ENCODE measurements around the gene AGAP2.
A peak's percentile ranks its signal among the peaks of the same experiment; 100 is the strongest.

Gene AGAP2

DNA sequence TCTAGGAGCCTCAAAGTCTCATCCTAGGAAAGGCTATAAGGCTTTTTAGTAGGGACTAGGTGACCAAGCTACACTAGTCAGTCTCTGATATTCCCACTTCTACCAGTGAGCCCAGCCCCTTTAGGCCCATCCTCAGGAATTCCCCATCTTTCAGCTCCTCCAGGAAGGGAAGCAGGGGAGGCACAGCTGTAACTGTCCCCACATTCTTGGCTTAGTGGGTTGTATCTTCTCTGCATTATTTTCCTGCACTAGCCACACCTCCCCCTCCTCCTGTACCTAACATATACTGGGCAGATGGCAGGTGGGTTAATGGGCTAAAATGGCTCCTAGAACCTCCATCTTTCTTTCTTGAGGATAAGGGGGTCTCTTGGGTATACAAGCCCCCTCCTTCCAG lies 28.8 kb upstream of the AGAP2 start:
- DNase-seq (ENCODE audit: low spot score) = no peak

DNA sequence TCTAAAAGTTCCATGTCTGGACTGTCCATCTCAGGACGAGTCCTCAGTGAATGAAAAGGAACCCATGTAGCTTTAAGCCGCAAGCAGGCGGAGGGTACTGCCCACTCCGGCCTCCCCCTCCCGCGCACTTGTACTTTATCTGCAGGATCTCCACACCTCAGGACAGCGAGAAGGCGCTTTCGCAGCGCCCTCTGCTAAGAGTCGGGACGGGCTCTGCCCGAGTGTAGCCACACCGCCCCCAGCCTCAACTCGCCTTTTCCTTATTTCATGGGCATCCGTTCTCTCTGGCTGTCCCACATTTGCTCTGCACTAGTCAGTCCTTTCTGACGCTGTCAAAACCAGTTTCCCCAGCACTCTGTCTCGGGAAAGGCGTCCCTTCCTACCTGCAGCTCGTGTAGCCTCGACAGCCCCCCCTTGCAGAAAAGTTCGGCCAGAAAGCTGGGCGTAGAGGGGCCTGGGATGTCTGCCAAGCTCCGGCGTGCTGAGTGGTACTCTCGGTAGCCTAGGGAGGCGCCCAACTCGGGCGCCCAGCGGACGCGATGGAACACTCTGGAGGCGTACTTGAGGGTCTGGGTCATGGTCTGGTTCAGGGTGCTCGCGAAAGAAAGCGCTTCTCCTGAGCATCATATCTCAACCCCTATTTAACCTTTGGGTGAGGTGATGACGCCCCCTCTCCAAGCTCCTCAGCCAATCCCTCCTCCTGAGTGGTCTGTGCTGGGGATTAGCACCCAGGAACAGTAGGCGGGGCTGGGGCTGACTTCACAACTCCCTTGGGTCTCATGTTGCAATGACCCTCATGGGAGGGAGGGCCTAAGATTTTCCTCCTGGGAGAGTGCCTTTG lies 28.1 kb upstream of the AGAP2 start, which contains the start of gene CYP27B1:
Gene CYP27B1 (minus strand): TSS at position 615 of the 841 bp plus-strand sequence. CDS start 37 bp downstream, at position 578.
- DNase-seq (ENCODE audit: low spot score) = no peak

DNA sequence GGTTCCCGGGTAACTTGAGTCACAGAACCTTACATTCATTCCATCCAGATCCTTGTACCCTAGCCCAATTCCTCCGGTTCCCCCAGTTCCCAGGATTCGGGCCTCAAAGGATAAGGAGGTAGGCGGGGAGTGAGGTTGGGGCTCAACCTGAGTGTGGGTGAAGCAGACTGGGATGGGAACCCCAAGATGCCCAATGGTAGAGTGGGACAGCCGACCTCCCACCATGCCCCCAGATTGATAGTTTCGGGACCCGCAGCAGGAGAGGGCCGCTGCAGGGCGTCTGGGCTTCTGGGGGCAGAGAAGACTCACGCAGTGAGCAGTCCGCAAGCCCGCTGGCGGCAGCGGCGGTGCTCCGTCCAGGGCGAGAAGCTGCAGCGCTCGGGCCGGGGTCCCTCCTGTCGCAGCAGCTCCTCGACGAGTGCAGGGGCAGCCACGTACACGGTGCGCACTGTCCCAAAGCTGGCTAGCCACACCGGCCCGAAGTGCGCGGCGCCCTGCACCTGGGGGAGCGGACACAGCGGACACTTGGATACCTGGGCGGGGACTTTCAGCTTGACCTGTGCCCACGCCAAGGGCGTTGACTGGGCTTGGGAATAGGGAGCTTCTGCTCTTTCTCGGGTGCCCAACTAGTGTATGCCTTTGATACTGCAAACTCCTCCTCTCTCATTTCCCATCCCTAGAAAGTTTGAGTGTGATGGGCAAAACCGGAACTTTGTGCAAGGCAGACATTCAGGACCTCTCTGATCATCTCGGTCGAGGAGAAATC lies 27.3 kb upstream of the AGAP2 start:
- DNase-seq (ENCODE audit: low spot score) = no peak

GRCh38 chr12:57765003-57765697 lies 26.6 kb upstream of the AGAP2 start:
- no peak for DNase-seq (ENCODE audit: low spot score)

DNA sequence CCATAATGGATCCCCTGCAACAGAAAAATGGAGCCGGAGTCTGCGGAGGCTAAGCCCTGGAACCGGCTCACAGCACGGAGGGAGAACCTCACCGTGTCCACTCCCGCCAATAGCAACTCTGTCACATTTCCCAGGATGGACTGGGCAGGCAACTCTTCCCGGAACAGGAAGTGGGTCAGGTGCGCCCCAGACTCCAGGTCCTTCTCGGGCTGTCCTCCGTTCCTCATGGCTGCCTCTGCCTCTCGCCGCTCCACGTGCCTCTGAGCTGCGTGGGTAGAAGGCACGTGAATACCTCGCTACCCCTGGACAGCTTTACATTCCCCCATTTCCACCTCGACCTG lies 26.1 kb upstream of the AGAP2 start:
- DNase-seq (ENCODE audit: low spot score) = no peak

DNA sequence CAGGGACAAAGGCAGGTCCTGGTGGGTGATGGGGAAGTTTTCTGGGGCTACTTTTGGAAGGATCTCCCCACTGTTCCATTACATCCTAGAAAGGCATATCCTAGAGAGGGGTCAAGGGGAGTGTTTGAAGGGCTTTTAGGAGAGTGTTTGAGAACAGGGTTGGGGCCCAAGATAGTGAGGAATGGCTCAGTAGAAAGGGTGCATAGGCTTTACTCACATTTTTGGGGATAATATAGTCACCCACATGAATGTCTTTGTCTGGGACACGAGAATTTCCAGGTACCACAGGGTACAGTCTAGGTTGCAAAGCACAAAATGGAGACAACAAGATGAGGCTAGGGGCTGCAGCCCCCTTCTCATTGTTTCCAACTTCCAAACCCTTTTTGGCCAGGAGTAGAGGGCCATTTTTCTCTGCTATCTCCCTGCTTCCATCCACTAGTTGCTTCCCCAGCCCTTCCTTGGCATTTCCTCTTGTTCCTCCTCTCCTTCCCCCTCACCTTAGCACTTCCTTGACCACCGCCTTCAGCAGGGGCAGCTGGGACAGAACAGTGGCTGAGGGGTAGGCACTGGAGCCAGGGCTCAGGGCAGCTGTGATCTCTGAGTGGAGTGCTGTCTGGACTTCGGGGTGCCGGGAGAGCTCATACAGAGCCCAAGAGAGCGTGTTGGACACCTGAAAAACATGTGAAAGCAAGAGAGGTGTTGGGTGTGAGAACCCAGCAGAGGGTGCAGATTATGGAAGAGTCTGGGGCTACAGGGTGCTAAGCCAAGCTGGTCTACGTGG lies 25.5 kb upstream of the AGAP2 start:
- DNase-seq (ENCODE audit: low spot score) = no peak

GRCh38 chr12:57762463-57762862 lies 23.9 kb upstream of the AGAP2 start:
- no peak for DNase-seq (ENCODE audit: low spot score)

- DNase-seq (ENCODE audit: low spot score) = no peak
Observed at GRCh38 chr12:57761391-57761998, 23.0 kb upstream of the AGAP2 start.

GRCh38 chr12:57760347-57760982 lies 21.9 kb upstream of the AGAP2 start:
- no peak for DNase-seq (ENCODE audit: low spot score)

DNA sequence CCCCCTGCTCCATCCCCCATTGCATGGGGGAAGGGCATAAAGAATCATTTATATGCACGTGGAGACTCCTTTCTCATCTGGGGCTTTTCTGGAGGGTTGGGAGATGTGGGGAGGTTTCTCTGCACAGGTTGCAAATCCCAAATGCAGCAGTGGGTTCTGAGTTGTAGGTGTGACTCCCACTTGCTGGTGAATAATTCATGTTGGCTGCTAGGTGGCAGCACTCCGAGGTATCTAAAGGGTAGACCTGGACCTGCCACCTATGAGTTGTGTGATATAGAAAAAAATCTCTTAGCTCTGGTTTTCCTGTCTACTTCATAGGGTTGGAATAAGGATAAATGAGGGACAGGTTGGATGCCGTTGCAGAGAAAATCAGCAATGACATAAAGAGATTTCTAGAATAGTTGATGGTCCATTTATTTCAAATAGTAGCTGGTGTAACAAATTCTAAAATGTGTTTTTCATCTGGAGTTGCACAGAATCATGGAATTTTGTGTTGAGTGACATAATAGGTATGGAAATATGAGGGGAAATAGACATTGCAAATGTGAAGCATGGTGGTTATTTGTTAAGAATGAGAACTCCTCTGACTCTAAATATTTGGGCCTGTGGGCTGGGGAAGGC lies 20.9 kb upstream of the AGAP2 start:
- DNase-seq (ENCODE audit: low spot score) = no peak

DNA sequence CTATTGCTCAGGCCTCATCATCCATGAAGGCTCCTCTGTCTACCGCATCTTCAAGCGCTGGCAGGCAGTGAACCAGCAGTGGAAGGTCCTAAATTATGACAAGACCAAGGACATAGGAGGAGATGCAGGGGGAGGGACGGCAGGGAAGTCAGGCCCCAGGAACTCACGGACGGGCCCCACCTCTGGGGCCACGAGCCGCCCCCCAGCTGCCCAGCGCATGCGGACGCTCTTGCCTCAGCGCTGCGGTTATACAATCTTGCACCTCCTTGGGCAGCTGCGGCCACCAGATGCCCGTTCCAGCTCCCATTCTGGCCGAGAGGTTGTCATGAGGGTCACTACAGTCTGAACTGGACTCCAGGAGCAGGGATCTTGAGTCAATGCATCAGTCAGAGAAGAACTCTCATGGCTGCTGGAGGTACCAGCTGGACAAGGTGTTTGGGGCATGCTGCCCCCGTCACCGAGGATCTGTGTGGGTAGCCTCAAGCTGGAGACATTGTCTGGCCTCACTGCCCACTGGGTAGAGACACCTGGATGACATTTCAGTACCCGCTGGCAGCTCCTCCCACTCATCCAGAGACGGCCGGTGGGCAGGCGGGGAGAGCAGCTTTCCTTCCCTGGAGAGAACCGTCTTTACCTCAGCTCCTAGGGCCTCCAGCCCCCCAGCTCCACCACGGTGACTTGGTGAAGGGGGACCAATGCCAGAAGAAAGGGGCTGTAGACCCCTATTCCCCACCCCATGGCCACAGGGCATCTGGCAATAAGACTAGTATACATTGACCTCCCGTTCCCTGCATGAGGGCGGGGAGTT lies 20.2 kb upstream of the AGAP2 start:
- DNase-seq (ENCODE audit: low spot score) = peak; percentile 60

DNA sequence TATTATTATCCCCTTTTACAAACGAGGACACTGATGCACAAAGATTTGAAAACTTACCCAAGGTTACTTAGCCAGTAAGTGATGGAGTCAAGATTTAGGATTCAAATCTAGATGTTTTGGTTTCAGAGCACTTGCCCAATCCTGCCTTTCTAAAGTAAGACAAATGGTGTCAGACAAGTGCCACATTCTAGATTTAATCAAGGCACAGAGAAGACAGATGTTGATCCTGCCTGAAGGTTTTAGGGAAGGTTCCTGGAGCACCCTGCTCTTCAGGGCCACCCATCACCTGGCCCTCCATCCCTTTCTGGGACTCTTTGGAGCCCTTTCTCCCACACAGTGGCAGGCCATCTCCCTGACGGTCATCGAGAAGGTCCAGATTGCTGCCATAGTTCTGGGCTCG lies 19.2 kb upstream of the AGAP2 start:
- DNase-seq (ENCODE audit: low spot score) = no peak

- peak; percentile 65 for DNase-seq (ENCODE audit: low spot score)
Observed at GRCh38 chr12:57756406-57757341, 18.1 kb upstream of the AGAP2 start.

DNA sequence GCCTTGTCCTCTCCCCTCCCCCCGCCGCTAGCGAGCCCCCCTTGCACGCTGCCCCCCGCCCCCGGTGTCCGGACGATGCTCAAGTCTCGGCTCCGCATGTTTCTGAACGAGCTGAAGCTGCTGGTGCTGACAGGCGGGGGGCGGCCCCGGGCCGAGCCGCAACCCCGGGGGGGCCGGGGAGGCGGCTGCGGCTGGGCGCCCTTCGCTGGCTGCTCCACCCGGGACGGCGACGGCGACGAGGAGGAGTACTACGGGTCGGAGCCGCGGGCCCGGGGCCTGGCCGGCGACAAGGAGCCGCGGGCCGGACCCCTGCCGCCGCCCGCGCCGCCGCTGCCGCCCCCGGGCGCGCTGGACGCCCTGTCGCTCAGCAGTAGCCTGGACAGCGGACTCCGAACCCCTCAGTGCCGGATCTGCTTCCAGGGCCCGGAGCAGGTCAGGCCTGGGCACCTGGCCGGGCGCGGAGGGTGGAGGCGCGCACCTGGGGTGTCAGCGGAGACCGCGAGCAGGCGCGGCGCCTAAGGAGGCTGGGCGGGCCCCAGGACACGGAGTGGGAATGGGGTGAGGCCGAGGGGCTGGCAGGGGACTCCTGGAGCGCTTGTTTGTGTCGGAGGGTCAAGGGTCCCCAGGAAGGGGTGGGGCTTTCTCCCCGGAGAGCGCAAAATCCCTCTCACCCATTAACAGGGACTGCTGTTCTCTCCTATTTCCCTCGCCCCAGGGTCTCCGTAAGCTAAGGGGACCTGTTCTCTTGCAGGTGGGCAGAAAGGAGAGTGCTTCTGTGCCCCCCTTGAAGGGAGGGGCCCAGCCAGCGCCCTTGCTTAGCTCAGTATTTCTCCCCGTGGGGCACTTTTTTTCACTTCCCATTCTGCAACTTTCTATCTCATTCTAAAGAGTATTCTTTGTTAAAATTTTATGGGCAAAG lies 17.2 kb upstream of the AGAP2 start:
- no peak for DNase-seq (ENCODE audit: low spot score)

DNA sequence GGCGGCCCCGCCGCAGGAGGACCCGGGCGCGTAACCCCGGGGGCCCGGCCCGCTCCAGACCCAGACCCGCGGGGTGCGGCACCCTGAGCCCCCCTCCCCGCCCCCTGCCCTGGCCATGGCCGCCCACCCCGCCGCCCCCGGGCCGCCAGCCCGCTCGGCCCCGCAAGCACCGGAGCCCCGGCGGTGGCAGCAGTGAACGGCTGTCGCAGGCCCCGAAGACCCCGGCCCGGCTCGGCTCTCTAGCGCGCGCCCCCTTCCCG lies 16.6 kb upstream of the AGAP2 start:
- DNase-seq (ENCODE audit: low spot score) = no peak

- DNase-seq (ENCODE audit: low spot score) = no peak
Observed at GRCh38 chr12:57754411-57755193, 16.1 kb upstream of the AGAP2 start, which contains the start of gene MARCHF9. MARCHF9 (plus strand) TSS chr12:57755103; CDS start chr12:57755529, 426 bp downstream.
